Smooth muscle cell (in vitro differentiated cells): Measurements from ENCODE around the gene STARD3. TPM values are rescaled to one million over a fixed set of nuclear protein-coding genes. Genes with fewer than 3 reads are reported as not detected.

Source experiments
- DNase-seq: peaks from one replicate; lab custom pipeline; 2025; ENCODE audit not compliant: unreplicated experiment; lab: John Stamatoyannopoulos, UW
- H2AFZ ChIP-seq: fragments of 200-600 bp; sonication (generic); 2 replicates; pipeline ENCODE4 v1.6.0; 2016; ENCODE audit warnings: antibody characterized with exemption, low read depth, mild to moderate bottlenecking
- H3F3A ChIP-seq: fragments of 200-600 bp; sonication (generic); 2 replicates; pipeline ENCODE4 v1.6.0; 2017; ENCODE audit warnings: antibody characterized with exemption, low read depth
- H3K27ac ChIP-seq: fragments of 200-600 bp; sonication (generic); 2 replicates; pipeline ENCODE4 v1.5.1; 2016; ENCODE audit warnings: low read depth, mild to moderate bottlenecking
- H3K27me3 ChIP-seq: fragments of 200-600 bp; sonication (generic); 2 replicates; pipeline ENCODE4 v1.6.1; 2016; ENCODE audit warnings: low read depth, mild to moderate bottlenecking
- H3K36me3 ChIP-seq: fragments of 200-600 bp; sonication (generic); 2 replicates; pipeline ENCODE4 v1.5.1; 2016; ENCODE audit warnings: low read depth
- H3K4me1 ChIP-seq: fragments of 200-600 bp; sonication (generic); 2 replicates; pipeline ENCODE4 v1.5.1; 2016; ENCODE audit warnings: low read depth
- H3K4me2 ChIP-seq: fragments of 200-600 bp; sonication (generic); 2 replicates; pipeline ENCODE4 v1.6.0; 2016; ENCODE audit warnings: mild to moderate bottlenecking
- H3K4me3 ChIP-seq: fragments of 200-600 bp; sonication (generic); 2 replicates; pipeline ENCODE4 v1.5.1; 2016; ENCODE audit warnings: mild to moderate bottlenecking
- H3K79me2 ChIP-seq: fragments of 200-600 bp; sonication (generic); 2 replicates; pipeline ENCODE4 v1.6.0; 2016; ENCODE audit warnings: low read depth, mild to moderate bottlenecking
- H3K9ac ChIP-seq: fragments of 200-600 bp; sonication (generic); 2 replicates; pipeline ENCODE4 v1.6.0; 2016; ENCODE audit warnings: low read depth
- H3K9me3 ChIP-seq: fragments of 200-600 bp; sonication (generic); replicated peaks from 2 replicates; pipeline ENCODE4 v1.5.1; 2016; ENCODE audit warnings: low read depth
- H4K20me1 ChIP-seq: fragments of 200-600 bp; sonication (generic); 2 replicates; pipeline ENCODE4 v1.6.0; 2016; ENCODE audit warnings: low read depth
- WGBS: methylation state at CpG from one replicate; pipeline ENCODE4 v1.1.7; 2016; ENCODE audit warnings: low lambda C conversion rate; 5-methylcytosine and 5-hydroxymethylcytosine counted together
- polyA plus RNA-seq: library from polyadenylated mRNA; unstranded; fragments of >200 nt; fragmentation: Nextera tagmentation; extraction: Ambion mirVana; gene quantifications from 2 replicates; pipeline ENCODE4 v1.2.1, GENCODE V29; 2016
- total RNA-seq: library from RNA; depleted of rRNA; stranded (reverse); fragments of >200 nt; gene quantifications from 2 replicates; pipeline ENCODE4 v1.2.3, GENCODE V29; 2014
- TF ChIP-seq, protein P1 (sequence below): fragments of 200-600 bp; sonication (generic); IDR thresholded peaks from 2 replicates; pipeline ENCODE4 v1.5.1; 2017; ENCODE audit warnings: borderline replicate concordance, mild to moderate bottlenecking, antibody characterized with exemption; ENCODE audit not compliant: insufficient read depth, poor library complexity, severe bottlenecking

The STARD3 gene
- total and polyA plus RNA-seq, 2 experiments from 2014 or later: 37.5 to 53.3 TPM

DNA sequence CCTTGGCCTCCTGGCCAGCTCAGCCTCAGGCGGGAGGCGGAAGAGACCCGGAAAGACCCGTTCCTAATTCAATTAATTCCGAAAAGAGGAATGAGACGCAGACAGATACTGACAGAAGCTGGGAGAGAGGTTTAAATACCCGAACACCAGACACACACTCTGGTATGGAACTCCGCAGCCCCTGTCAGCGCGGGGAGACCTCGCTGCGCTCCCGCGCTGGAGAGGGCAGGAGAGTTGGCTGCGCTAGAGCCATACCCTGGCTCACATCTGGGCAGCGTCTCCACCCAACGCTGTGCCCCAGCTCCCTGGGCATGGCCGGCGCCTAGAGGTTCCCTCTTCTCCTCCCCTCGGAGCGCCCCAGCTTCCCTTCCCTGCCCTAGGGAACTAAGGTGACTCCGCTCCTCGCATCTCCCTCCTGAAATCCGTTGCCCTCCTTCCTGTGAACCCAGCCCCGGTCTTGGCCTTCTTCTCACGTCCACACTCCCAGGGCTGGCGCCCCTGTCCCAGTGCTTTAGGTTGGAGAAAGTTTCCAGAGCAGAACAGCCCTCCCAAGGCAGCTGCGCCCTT lies 37.2 kb upstream of the STARD3 start:
- Histone ChIP-seq H3K27me3 (peaks cover 100% of the 10 kb centered on the region), H3K4me1 (no peaks in the 10 kb centered on the region), H3K4me2 (no peak overlapping the region), H3K36me3 (no peaks in the 10 kb centered on the region), H3K4me3 (no peak overlapping the region), H3K79me2 (no peaks in the 10 kb centered on the region), H4K20me1 (no peaks in the 10 kb centered on the region), H3F3A (no peaks in the 10 kb centered on the region), H3K9me3 (no peaks in the 10 kb centered on the region), H2AFZ (no peak overlapping the region), H3K9ac (no peak overlapping the region), H3K27ac (no peak overlapping the region)
- TF ChIP-seq, protein P1, sequence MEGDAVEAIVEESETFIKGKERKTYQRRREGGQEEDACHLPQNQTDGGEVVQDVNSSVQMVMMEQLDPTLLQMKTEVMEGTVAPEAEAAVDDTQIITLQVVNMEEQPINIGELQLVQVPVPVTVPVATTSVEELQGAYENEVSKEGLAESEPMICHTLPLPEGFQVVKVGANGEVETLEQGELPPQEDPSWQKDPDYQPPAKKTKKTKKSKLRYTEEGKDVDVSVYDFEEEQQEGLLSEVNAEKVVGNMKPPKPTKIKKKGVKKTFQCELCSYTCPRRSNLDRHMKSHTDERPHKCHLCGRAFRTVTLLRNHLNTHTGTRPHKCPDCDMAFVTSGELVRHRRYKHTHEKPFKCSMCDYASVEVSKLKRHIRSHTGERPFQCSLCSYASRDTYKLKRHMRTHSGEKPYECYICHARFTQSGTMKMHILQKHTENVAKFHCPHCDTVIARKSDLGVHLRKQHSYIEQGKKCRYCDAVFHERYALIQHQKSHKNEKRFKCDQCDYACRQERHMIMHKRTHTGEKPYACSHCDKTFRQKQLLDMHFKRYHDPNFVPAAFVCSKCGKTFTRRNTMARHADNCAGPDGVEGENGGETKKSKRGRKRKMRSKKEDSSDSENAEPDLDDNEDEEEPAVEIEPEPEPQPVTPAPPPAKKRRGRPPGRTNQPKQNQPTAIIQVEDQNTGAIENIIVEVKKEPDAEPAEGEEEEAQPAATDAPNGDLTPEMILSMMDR: no peak
- DNase-seq: no peak
- 5% methylated on average over 27 of the region's 28 CpGs for WGBS

DNA sequence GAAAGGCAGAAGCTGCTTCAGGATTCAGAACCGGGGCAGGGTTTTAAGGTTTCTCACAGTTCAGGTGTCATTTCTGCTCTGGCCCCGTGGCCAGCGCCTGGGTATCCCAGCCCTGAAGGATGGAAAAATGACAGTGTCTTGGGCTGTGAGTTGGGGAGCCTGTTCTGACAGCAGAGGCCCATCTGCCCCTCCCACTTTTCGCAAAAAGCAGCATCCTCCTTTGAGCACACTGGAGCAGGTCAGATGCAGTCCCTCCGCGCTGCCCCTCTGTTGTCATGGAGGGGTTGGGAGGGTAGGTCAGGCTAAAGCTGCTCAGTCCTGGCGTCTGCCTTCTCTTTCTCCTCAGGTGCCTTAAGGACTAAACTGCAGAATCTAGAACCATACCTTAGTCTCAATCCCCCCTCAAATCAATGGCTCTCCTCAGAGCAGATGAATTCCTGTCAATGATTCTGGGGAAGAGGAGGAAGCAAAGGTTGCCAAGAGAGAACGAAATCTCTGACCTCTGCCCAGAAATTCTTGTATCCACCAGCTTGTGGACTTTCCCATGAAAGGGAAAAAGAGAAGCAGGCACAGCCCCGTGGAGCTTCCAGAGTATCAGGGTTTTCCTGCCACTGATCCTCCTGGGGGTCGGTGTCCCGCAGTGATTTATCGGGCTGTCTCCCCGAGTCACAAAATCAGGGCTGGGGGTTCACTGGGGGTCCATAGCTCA lies 36.5 kb upstream of the STARD3 start:
- no peaks in the 10 kb centered on the region for H3K79me2 ChIP-seq
- H3K27ac ChIP-seq: no peak overlapping the region
- H3K4me2 ChIP-seq: no peak overlapping the region
- H3K9me3 ChIP-seq: no peaks in the 10 kb centered on the region
- H3F3A ChIP-seq: no peaks in the 10 kb centered on the region
- peaks cover 2% of the 10 kb centered on the region for H3K4me1 ChIP-seq
- no peaks in the 10 kb centered on the region for H3K36me3 ChIP-seq
- H3K27me3 ChIP-seq: peaks cover 100% of the 10 kb centered on the region
- no peaks in the 10 kb centered on the region for H4K20me1 ChIP-seq
- H3K9ac ChIP-seq: no peak overlapping the region
- no peak overlapping the region for H2AFZ ChIP-seq
- no peak for DNase-seq
- 9% methylated on average over 13 of the region's 13 CpGs for WGBS
- TF ChIP-seq, protein P1: no peak
- no peak overlapping the region for H3K4me3 ChIP-seq

DNA sequence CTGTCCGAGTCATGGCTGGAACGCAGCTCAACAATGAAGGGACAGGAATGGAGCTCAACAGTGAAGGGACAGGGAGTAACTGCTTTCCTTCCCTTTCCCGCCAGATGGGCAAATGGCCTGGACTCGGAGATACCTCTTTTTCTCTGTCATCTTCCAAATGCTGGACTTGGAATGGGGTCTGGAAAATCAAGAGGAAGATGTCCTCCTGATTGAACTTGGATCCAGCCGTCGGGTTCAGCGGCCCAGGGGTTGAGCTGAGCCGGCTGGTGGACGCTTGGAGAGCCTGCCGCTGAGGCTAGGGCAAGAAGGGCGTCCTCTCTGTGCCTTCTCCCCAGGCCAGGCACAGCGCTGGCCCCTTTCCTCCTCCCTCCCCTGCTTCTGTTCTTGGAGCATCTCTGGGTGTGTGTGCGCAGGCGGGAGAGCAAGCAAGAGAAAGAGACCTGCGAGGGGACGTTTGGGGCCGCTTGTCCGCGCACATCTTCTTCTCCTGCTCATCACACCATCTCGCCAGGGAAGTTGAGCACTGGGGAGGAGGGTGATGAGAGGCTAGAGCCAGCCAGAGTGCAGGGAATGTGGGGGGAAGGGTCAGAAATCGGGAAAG lies 35.8 kb upstream of the STARD3 start:
- H4K20me1 ChIP-seq: no peaks in the 10 kb centered on the region
- H3K27me3 ChIP-seq: peaks cover 100% of the 10 kb centered on the region
- TF ChIP-seq, protein P1: no peak
- H3K4me3 ChIP-seq: no peak overlapping the region
- no peaks in the 10 kb centered on the region for H3K79me2 ChIP-seq
- H3K36me3 ChIP-seq: no peaks in the 10 kb centered on the region
- peaks cover 7% of the 10 kb centered on the region for H3K4me1 ChIP-seq
- 5% methylated on average over 21 of the region's 21 CpGs for WGBS
- H3K27ac ChIP-seq: no peak overlapping the region
- no peak overlapping the region for H2AFZ ChIP-seq
- H3K9me3 ChIP-seq: no peaks in the 10 kb centered on the region
- DNase-seq: no peak
- H3K9ac ChIP-seq: no peak overlapping the region
- H3F3A ChIP-seq: no peaks in the 10 kb centered on the region
- H3K4me2 ChIP-seq: no peak overlapping the region
